GM18909 (cell line): ENCODE results near the gene TMED10.

Experiments
- ATAC-seq: cut with Tn5 transposase; IDR thresholded peaks from one replicate; pipeline ENCODE4 v1.9.1; 2021; ENCODE audit warnings: mild to moderate bottlenecking; ENCODE audit not compliant: unreplicated experiment, poor library complexity

The TMED10 gene

DNA sequence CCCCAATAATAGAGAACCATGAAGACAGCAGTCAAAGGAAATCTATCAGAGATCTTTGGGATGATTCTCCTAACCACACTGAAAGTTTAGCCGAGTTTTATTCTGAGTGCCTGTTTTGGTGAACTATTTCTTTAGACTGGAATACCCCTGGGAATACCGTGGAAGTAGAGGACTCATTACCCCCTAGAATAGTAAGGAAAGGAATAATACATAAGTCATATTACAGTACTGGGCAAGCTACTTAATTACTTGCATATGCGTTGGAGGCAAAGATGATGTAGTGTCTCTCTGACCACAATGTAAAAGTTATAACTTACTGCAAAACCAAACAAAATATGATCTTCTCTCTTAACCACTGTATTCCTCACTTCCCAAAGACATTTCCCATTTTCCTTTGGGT lies 81.5 kb downstream of the TMED10 start:
- no peak for ATAC-seq

DNA sequence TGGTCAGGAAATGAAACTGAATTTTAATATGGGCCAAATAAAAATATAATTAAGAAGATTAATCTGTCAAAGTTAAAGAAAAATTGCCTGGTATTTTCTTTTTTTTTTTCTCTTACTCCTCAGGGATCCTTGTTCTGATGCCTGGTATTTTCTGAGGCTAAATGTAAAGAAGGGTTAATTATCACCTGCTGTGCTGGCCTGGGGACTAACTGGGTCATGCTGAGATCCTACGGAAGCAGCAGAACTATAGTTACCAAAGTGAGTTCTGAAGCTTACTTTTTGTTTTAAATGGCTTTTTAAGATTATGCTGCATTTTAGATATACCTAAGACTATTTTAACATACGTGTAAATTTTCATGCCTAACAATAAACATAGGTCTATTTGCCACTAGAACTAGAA lies 83.7 kb downstream of the TMED10 start:
- no peak for ATAC-seq

DNA sequence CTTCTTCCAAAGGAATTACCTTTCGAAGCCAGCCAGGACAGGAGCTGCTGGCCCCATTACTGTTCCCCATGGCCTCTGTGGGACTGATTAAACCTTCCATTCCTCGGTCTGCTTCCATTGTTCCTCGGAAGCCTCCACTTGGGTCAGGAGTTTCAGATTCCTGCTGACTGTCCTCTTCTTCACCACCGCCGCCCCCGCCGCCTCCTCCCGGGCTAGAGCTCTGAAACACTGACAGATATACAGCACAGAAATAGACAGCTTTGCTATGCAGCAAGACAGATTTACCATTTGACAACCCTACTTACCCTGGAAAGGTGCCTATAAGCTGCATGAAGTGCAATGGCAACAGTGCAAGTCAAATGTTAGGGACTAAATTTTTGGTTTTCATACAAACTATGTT lies 85.2 kb downstream of the TMED10 start:
- no peak for ATAC-seq

DNA sequence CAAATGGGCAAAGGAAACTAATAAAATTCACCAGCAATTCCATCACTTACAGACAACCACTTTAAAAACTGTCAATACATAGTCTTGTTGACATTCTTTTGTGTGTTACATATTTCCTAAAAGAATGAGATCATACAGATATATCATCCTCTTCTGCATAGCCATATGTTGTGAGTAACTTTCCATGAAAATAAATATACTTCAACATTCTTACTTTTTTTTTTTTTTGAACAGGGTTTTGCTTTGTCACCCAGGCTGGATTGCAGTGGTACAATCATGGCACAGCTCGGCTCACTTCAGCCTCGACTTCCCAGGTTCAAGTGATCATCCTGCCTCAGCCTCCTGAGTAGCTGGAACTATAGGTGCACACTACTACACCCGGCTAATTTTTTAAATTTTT lies 86.1 kb downstream of the TMED10 start:
- ATAC-seq: no peak

DNA sequence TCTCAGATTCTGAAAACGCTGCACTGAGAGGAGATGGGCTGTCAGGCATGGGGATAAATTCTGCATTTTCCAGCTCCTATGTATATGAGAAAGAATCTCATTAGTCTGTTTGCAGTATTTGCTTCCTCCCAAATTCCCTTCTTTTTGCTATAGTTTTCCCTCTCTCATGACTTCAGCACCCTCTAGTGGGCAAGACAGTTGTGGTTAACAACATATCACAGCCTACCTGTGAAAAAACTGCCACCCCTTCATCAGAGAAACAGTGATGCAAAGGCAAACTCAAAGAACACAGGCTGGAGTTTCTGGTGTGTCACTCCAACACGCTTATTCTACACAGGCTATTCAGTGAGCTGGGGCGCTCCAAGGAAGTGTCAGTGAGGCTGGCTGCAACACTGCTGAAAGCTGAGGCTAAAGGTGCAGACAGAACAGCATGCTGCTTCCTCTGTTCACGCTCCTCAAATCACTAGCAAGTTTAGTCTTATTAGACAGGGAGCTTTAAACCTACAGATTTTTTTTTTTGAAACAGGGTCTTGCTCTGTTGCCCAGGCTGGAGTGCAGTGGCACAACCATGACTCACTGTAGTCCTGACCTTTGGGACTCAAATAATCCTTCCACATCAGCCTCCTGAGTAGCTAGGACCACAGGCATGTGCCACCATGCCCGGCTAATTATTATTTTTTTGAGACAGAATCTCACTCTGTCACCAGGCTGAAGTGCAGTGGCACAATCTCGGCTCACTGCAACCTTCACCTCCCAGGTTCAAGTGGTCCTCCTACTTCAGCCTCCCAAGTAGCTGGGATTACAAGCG lies 87.6 kb downstream of the TMED10 start:
- ATAC-seq: no peak

DNA sequence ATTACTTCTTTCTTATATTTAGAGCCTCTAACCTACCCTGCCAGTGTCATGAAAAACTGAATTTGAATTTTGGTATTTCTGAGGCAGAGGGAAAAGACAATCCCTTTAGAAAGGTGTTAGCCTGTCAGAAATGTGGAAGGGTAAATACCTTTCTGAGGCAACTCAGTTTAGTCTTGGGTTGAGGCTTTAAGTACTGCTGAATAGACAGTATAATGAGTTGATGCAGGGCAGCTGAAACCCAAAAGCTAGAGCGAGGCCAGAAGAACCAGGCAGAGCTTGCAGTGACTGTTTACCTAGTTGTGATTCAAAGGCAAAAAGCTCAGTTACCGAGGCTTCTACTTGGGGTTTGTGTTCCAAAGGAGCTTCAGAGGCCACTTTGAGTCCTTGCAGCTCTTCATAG lies 88.3 kb downstream of the TMED10 start:
- ATAC-seq: no peak

DNA sequence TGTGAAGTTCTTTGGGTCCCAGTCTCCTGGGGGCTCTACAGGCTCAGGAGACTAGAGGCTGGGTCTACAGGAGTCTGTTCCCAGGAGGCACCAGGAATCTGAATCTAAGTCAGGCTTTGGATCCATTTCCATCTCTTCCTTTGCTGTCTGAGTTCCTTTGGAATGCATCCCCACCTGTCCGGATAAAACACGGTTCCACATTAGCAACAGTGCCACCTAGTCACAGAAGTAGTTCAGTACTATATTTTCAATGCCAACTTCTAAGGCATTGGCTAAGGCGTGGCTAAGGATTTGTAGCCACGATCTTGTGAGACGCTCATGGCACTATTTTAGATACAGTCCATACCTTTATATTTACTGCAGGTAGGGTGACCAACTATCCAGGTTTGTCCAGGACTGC lies 91.9 kb downstream of the TMED10 start:
- ATAC-seq: no peak

DNA sequence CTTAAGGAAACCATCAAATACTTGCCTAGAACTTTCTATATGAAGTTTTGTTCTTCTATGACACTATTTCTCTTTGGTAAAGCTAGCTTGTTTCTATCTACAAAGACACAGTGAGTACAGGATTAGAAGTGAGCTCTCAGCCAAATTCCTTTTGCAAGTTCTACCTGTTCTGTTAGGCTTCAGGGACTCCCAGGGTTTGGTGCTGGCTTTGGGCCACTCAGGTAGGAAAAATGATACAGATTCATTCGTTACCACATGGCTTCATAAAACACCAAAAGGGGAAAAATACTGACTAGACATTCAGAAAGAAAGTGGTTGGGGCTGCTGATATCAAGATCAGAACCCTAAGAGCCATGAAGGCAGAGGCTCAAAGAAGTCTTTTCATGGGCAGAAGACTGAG lies 93.1 kb downstream of the TMED10 start:
- ATAC-seq: no peak

DNA sequence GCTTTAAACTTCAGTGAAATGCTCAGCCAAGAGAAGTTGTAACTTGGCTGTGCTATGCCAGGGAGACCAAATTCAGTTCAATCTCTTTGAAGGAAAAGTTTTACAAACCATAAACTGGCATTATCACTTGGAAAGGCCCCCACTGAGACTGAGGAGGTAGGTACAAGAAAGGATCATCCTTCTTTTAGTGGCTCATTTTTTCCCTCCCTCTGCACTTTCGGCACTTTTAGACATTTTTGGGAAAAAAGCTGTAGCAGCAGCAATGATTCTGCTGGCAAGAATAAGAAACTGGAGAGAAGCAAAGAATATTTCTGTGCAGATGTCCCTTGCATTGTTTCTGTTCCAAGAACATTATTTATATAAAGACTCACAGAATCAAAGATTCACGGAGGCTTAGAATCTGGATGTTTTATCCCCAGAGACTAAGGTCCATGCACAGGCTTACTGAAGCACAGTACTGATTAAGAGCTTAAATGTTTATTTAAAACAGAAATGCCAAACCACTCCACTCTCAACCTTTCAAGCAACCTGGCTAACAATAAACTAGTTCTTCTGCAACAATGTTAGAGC lies 94.7 kb downstream of the TMED10 start:
- no peak for ATAC-seq
